ENCODE data around the gene CKM.

- TF ChIP-seq CTCF (IDR thresholded peaks at IDR 0.05) (no peak), POLR2A (IDR thresholded peaks at IDR 0.05) (no peak)
These were observed 35.6 kb upstream of the CKM start for GRCh38 chr19:45358213-45358792.
